BJ (cell line): ENCODE data around the gene SLCO4A1. TPM values are rescaled to one million over a fixed set of nuclear protein-coding genes. Genes with fewer than 3 reads are reported as not detected.

Experiments
- CTCF ChIA-PET: fragments of 350-600 bp; formaldehyde crosslinking; extraction: SDS; loops from one replicate; lab custom pipeline; 2021; ENCODE audit warnings: antibody characterized with exemption, inconsistent platforms; lab: Yijun Ruan, JAX
- POLR2A ChIA-PET: fragments of 300-600 bp; sonication (Branson Sonifier 250); formaldehyde crosslinking; extraction: SDS; loops from one replicate; lab custom pipeline; 2021; ENCODE audit warnings: antibody characterized with exemption; lab: Charles Lee
- DNase-seq: peaks from one replicate; pipeline ENCODE4 v3.0.0-alpha.2; 2011; ENCODE audit warnings: low read depth
- H3K27me3 ChIP-seq: 2 replicates; pipeline ENCODE4 v1.6.0; 2011; ENCODE audit warnings: low read length; ENCODE audit not compliant: control insufficient read depth, insufficient read depth
- H3K36me3 ChIP-seq: 2 replicates; pipeline ENCODE4 v1.5.1; 2011; ENCODE audit warnings: low read length; ENCODE audit not compliant: control insufficient read depth, insufficient read depth
- H3K4me3 ChIP-seq: 2 replicates; pipeline ENCODE4 v1.5.1; 2011; ENCODE audit warnings: low read depth, mild to moderate bottlenecking, control low read depth, low read length
- CTCF ChIP-seq: IDR thresholded peaks from 2 replicates; pipeline ENCODE4 v1.5.1; 2011; ENCODE audit warnings: low read depth, mild to moderate bottlenecking, control low read depth, inconsistent platforms, low read length, moderate library complexity; ENCODE audit not compliant: insufficient read depth
- polyA plus RNA-seq: library from polyadenylated mRNA; depleted of rRNA; stranded (reverse); fragments of >200 nt; gene quantifications from 2 replicates; pipeline ENCODE4 v1.2.3, GENCODE V29; 2011

Gene SLCO4A1
- polyA plus RNA-seq, 1 experiment, result 0.15 TPM

DNA sequence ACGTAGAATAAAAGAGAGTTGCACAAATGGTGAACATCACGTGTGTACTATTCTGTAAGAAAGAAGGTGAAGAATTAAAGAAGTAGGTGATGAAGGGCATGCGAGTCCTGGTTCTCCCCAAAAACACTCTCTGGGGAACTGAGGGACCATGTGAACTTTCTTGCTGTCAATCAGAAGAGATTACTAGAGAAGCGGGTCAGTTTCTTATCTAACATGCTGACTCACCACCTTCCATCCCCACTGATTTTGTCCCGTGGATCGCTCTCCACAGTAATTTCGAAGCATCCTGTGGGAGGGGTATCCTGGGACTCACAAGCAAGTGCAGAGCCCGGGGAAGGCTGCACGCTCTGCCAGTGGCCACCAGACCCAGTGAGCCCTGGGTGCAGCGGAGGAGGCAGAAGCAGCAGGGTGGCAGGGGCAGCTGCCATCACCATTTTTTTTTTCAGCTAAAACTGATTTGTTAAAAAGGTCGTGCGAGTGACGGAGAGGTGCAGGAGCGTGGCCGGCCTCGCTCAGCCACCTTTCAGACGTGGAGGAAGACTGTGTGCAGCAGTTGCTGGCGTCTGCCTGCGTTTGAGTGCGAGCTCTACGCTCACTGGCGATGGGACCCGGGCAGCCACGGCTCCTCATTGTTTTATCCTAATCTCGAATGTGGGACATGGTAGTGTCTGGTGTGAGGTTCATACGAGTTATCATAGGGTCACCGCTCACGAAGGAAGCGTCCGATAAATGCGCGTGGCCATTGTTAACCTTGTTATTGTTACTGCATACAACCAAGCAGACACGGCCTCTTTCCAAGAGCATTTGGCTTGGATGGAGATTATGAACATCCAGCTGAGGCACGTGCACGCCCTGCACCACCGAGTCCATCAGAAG is 28.0 kb upstream of the SLCO4A1 start:
- Histone ChIP-seq H3K36me3 (no peaks in the 10 kb centered on the region), H3K4me3 (no peak overlapping the region), H3K27me3 (peaks cover 4% of the 10 kb centered on the region; the same call in 1 of the 2 replicates)
- TF ChIP-seq CTCF, result no peak
- POLR2A ChIA-PET, result no interaction called here
- no peak for DNase-seq
- CTCF ChIA-PET, result interaction anchor here (0.8 to 1.0 kb wide), 3 partner anchors 112 to 114 kb away, joined by 3 read pairs; no protein-coding TSS in a partner anchor

GRCh38 chr20:62614961-62615680 is 27.2 kb upstream of the SLCO4A1 start:
- DNase-seq, result no peak
- H3K27me3 ChIP-seq, result peaks cover 2% of the 10 kb centered on the region; the same call in 1 of the 2 replicates
- no peak for TF ChIP-seq CTCF
- H3K36me3 ChIP-seq, result no peaks in the 10 kb centered on the region
- POLR2A ChIA-PET, result no interaction called here
- no peak overlapping the region for H3K4me3 ChIP-seq
- CTCF ChIA-PET, result interaction anchor here (0.8 to 1.0 kb wide), 2 partner anchors 112 to 115 kb away, joined by 3 read pairs; no protein-coding TSS in a partner anchor

DNA sequence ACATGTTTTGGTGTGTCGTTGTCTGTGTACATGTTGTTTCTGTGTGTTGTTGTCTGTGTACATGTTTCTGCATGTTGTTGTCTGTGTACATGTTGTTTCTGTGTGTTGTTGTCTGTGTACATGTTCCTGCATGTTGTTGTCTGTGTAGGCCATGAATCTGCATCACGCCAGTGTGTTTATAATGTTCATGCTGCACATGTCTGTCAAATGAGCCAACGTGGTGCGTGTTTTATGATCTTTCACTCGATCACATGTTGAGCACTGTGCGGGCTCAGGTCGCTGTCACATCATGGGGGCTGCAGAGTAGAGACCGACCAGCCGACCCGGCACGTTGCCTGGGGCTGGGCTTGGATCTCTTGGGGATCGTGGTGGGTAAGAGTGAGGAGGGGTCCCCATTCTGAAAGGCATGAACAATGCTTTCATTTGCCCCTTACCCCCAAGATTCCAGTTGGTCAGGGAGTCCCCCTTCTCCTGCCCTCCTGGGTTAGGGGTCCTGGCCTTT is 26.5 kb upstream of the SLCO4A1 start:
- ChIA-PET CTCF (interaction anchor here (0.9 to 2.4 kb wide), 6 partner anchors 9 to 116 kb away, joined by 3 to 40 read pairs (median 10); no protein-coding TSS in a partner anchor), POLR2A (no interaction called here)
- Histone ChIP-seq H3K27me3 (peaks cover 2% of the 10 kb centered on the region; the same call in 1 of the 2 replicates), H3K36me3 (no peaks in the 10 kb centered on the region), H3K4me3 (no peak overlapping the region)
- DNase-seq, result no peak
- no peak for TF ChIP-seq CTCF

- TF ChIP-seq CTCF, result peak; percentile 99
- no peak overlapping the region for H3K4me3 ChIP-seq
- no peak for DNase-seq
- CTCF ChIA-PET, result interaction anchor here (0.5 to 2.4 kb wide), 31 partner anchors 10 to 589 kb away, joined by 3 to 40 read pairs (median 4); partner anchors contain the start of genes GATA5 and SLCO4A1
- no peaks in the 10 kb centered on the region for H3K36me3 ChIP-seq
- POLR2A ChIA-PET, result no interaction called here
- H3K27me3 ChIP-seq, result peaks cover 2% of the 10 kb centered on the region; the same call in 1 of the 2 replicates
Measured at GRCh38 chr20:62616728-62617621, 25.3 kb upstream of the SLCO4A1 start.
